Bronchial epithelial cell (primary cell): ENCODE measurements around the gene CDK11B. TPM values are rescaled to one million over a fixed set of nuclear protein-coding genes. Genes with fewer than 3 reads are reported as not detected.

Source experiments
- DNase-seq: peaks from one replicate; pipeline ENCODE4 v3.0.0-alpha.2; 2010; ENCODE audit warnings: low read depth
- FAIRE-seq: peaks from 2 replicates; lab custom pipeline; 2011; peaks lifted over from hg19 to GRCh38; lab: Jason Lieb, UNC
- H3K27me3 ChIP-seq: 2 replicates; pipeline ENCODE4 v1.5.1; 2011; ENCODE audit warnings: low read length; ENCODE audit not compliant: control insufficient read depth, insufficient read depth
- H3K36me3 ChIP-seq: 2 replicates; pipeline ENCODE4 v1.5.1; 2011; ENCODE audit warnings: low read length; ENCODE audit not compliant: control insufficient read depth, insufficient read depth
- H3K4me3 ChIP-seq: 2 replicates; pipeline ENCODE4 v1.5.1; 2011; ENCODE audit warnings: mild to moderate bottlenecking, low read depth, low read length, control low read depth
- total RNA-seq: library from RNA; depleted of rRNA; stranded (reverse); fragments of >200 nt; gene quantifications from 2 replicates; pipeline ENCODE4 v1.2.1, GENCODE V29; 2014
- TF ChIP-seq, protein P1 (sequence below): IDR thresholded peaks from 2 replicates; pipeline ENCODE4 v1.5.1; 2011; ENCODE audit warnings: mild to moderate bottlenecking, moderate library complexity, low read length, control low read depth, inconsistent platforms; ENCODE audit not compliant: insufficient read depth, severe bottlenecking

Gene CDK11B
- total RNA-seq, 1 donor from 2014 or later: 5.0 TPM

DNA sequence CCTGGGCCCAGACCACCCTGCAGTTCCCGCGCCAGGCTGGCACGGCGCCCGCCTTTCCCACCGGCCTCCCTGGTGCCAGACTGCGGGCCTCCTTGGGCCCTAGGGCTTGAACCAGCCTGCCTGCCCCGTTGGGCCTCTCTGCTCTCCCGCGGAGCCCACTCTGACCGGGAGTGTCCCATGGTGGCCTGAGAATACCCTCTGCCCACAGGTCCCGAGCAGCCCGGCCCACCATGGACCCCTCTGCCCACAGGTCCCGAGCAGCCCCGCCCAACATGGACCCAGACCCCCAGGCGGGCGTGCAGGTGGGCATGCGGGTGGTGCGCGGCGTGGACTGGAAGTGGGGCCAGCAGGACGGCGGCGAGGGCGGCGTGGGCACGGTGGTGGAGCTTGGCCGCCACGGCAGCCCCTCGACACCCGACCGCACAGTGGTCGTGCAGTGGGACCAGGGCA, 35.6 kb downstream of the CDK11B start:
- TF ChIP-seq, protein P1, sequence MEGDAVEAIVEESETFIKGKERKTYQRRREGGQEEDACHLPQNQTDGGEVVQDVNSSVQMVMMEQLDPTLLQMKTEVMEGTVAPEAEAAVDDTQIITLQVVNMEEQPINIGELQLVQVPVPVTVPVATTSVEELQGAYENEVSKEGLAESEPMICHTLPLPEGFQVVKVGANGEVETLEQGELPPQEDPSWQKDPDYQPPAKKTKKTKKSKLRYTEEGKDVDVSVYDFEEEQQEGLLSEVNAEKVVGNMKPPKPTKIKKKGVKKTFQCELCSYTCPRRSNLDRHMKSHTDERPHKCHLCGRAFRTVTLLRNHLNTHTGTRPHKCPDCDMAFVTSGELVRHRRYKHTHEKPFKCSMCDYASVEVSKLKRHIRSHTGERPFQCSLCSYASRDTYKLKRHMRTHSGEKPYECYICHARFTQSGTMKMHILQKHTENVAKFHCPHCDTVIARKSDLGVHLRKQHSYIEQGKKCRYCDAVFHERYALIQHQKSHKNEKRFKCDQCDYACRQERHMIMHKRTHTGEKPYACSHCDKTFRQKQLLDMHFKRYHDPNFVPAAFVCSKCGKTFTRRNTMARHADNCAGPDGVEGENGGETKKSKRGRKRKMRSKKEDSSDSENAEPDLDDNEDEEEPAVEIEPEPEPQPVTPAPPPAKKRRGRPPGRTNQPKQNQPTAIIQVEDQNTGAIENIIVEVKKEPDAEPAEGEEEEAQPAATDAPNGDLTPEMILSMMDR: no peak
- peaks cover 1% of the 10 kb centered on the region for H3K36me3 ChIP-seq
- FAIRE-seq (no peak), DNase-seq (no peak)
- no peaks in the 10 kb centered on the region for H3K27me3 ChIP-seq
- H3K4me3 ChIP-seq: no peak overlapping the region

- Histone ChIP-seq H3K36me3 (peaks cover 1% of the 10 kb centered on the region), H3K4me3 (no peak overlapping the region), H3K27me3 (no peaks in the 10 kb centered on the region)
- DNase-seq (no peak), FAIRE-seq (no peak)
- TF ChIP-seq, protein P1: no peak
These were observed 36.1 kb downstream of the CDK11B start for GRCh38 chr1:1622788-1623094.

DNA sequence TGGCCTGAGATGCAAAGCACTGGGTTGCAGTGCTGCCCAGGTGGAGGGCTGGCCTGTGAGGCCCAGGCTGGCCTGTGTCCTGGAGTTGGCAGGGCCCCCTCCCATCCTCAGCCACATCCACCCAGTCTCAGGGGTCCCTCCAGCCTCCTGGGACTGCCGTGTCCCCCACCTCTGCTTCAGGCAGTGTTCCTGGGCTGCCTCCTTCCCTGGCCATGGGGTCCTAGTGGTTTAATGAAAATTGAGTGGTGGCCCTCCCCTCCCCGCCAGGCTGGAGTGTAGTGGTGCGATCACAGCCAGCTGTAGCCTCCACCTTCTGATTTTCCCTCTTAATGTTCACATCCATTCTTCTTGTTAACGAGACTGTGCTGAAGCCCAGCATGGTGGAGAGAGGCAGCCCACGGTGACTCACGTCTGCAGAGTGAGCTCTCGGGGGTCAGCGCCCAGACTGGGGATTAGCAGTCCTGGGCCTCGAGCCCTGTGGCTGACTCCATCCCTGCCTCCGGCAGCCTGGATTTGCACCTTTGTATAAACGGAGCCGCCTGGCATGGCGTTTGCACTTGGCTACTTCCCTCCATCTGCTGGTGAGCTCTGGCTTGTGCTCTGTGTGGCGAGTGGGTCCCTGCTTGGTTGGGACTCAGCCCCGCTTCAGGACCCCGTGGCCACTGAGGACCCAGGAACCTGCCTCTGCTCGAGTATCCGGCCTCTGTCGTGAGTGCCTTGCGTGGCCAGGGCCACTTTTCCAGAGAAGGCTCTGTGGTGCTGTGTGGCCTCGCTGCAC, 36.6 kb downstream of the CDK11B start:
- DNase-seq: no peak
- no peak for FAIRE-seq
- TF ChIP-seq, protein P1: no peak
- H3K27me3 ChIP-seq: no peaks in the 10 kb centered on the region
- peaks cover 3% of the 10 kb centered on the region for H3K36me3 ChIP-seq
- H3K4me3 ChIP-seq: no peak overlapping the region

DNA sequence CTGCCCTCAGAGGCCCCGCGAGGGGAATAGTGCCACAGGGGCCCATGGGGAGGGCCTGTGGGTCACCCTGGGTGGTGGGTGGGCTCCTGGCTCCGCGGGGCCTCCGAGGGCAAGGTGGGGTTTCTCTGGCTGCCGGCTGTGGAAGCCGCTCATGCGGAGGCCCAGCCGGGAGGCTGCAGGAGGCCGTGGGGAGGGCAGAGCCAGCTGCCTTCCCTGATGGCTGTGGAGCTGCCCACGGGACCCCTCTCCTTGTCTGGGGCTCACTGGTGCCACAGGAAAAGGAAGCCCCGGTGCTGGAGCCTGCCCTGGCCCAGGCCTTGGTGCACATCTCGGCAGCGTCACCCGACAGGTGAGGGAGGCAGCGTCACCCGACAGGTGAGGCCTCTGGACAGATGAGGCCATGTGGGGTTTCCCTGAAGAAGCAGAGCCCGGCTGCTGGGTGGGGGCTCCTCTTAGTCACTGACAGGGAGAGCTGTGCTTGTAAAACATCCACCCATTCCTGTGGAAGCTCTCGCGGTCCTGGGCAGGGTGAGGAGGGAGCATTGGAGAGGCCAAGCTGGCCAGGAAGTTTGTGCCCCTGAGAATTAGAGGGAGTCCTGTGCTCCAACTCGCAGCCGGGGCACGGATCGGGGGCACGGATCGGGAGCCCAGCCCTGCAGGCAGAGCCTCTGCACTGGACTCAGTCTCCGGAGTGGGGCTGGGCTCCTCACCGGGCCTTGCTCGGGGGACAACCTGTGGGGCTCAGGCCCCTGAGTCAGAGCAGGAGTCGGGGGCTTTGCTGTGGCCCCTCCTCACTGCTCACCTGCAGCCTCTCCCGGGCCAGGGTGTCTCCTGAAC, 37.4 kb downstream of the CDK11B start:
- Histone ChIP-seq H3K27me3 (no peaks in the 10 kb centered on the region), H3K36me3 (peaks cover 3% of the 10 kb centered on the region), H3K4me3 (no peak overlapping the region)
- TF ChIP-seq, protein P1: no peak
- DNase-seq: no peak
- no peak for FAIRE-seq

DNA sequence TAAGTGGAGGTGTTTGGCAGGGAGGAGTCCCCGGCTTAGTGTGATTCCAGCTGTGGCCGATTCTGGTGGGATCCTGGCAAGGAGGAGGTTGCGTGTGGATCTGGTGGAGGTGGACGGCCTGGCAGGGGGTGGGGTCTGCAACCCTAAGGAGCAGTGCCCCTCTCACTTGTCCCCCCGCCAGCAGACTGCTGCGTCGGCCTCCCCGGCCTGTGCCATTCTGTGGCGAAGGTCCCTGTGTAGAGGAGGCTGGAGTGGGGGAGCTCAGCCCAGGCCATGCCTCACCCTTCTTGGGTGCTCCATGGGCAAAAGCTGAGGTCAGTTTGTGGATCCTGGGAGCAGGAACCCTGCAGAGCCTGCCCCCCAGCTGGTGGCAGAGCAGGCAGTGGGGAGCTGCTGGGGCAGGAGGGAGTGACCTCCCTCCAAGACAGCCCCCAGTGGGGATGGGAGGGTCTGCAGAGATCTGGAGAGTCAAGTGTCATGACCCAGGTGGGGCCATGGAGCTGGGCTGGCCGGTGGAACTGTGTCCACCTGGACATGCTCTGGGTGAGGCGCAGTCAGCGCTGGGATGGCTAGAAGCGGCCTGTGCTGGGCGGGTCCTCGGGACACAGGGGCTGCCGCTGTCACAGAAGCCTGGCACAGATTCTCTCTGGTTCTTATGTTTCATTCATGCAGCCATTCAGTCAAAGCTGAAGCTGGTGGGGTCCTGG, 38.2 kb downstream of the CDK11B start:
- TF ChIP-seq, protein P1: no peak
- Histone ChIP-seq H3K4me3 (no peak overlapping the region), H3K36me3 (peaks cover 3% of the 10 kb centered on the region), H3K27me3 (no peaks in the 10 kb centered on the region)
- FAIRE-seq (no peak), DNase-seq (no peak)
